GM12864 (cell line): ENCODE results near the gene AUP1.

Experiments
- DNase-seq: peaks from one replicate; pipeline ENCODE4 v3.0.0-alpha.2; 2011; ENCODE audit warnings: low read depth
- H3K4me3 ChIP-seq: 2 replicates; pipeline ENCODE4 v1.5.1; 2011; ENCODE audit warnings: mild to moderate bottlenecking, low read depth, low read length, control low read depth
- CTCF ChIP-seq: IDR thresholded peaks from 2 replicates; pipeline ENCODE4 v1.5.1; 2011; ENCODE audit warnings: low read depth, mild to moderate bottlenecking, moderate library complexity, low read length, control low read depth, inconsistent platforms; ENCODE audit errors: missing control alignments

The AUP1 gene

GRCh38 chr2:74551942-74552913 is 22.7 kb upstream of the AUP1 start:
- no peak for DNase-seq
- H3K4me3 ChIP-seq, result peak overlapping the region; percentile 84
- TF ChIP-seq CTCF, result no peak

- TF ChIP-seq CTCF, result no peak
- no peak for DNase-seq
- H3K4me3 ChIP-seq, result peak overlapping the region; percentile 84
Measured at GRCh38 chr2:74551530-74551929, 22.0 kb upstream of the AUP1 start.

- DNase-seq, result no peak
- peak overlapping the region; percentile 80 for H3K4me3 ChIP-seq
Measured at GRCh38 chr2:74550231-74550630, 20.7 kb upstream of the AUP1 start.

GRCh38 chr2:74548900-74549826 is 19.7 kb upstream of the AUP1 start:
- H3K4me3 ChIP-seq, result peak overlapping the region; percentile 80
- DNase-seq, result no peak
- no peak for TF ChIP-seq CTCF

More at GRCh38 chr2:74550231-74550630, 20.7 kb upstream of the AUP1 start:
- TF ChIP-seq CTCF, result no peak

GRCh38 chr2:74548285-74548899 is 18.9 kb upstream of the AUP1 start:
- H3K4me3 ChIP-seq, result peak overlapping the region; percentile 80
- no peak for DNase-seq
- TF ChIP-seq CTCF, result no peak

- no peak for DNase-seq
- no peak for TF ChIP-seq CTCF
- no peak overlapping the region for H3K4me3 ChIP-seq
Measured at GRCh38 chr2:74546004-74546403, 16.5 kb upstream of the AUP1 start.
